HepG2 (cell line): Measurements from ENCODE around the gene MFRP. TPM values are rescaled to one million over a fixed set of nuclear protein-coding genes. Genes with fewer than 3 reads are reported as not detected.

Experiments
- CBX5 ChIP-seq: sonication (generic); formaldehyde crosslinking; IDR thresholded peaks from 2 replicates; pipeline ENCODE4 v1.4.0; 2020; ENCODE audit warnings: missing genetic modification reagents, borderline replicate concordance
- ELF1 ChIP-seq: sonication (generic); formaldehyde crosslinking; IDR thresholded peaks from 2 replicates; pipeline ENCODE4 v1.4.0; 2020; ENCODE audit warnings: missing genetic modification reagents
- JDP2 ChIP-seq: sonication (generic); formaldehyde crosslinking; IDR thresholded peaks from 2 replicates; pipeline ENCODE4 v1.8.1; 2022; ENCODE audit warnings: missing genetic modification reagents, borderline replicate concordance
- JUNB ChIP-seq: sonication (generic); formaldehyde crosslinking; IDR thresholded peaks from 2 replicates; pipeline ENCODE4 v1.8.0; 2022; ENCODE audit warnings: missing genetic modification reagents, mild to moderate bottlenecking, borderline replicate concordance
- MEF2D ChIP-seq: sonication (generic); formaldehyde crosslinking; IDR thresholded peaks from 2 replicates; pipeline ENCODE4 v1.5.1; 2020; ENCODE audit warnings: mild to moderate bottlenecking, missing genetic modification reagents
- MIER3 ChIP-seq: IDR thresholded peaks from 2 replicates; pipeline ENCODE4 v1.6.1; 2016; ENCODE audit warnings: missing compliant biosample characterization, borderline replicate concordance
- NR2F1 ChIP-seq, 2 experiments: fragments of 450-650 bp in 1 of 2; formaldehyde crosslinking in 1 of 2; IDR thresholded peaks; 2 replicates each; pipeline versions ENCODE4 v1.5.0 to v1.6.1; 2016 to 2020; ENCODE audit warnings: mild to moderate bottlenecking in 1 of 2, missing compliant biosample characterization in 1 of 2, missing genetic modification reagents in 1 of 2, moderate library complexity in 1 of 2
- REXO4 ChIP-seq: sonication (generic); formaldehyde crosslinking; IDR thresholded peaks from 2 replicates; pipeline ENCODE4 v1.8.0; 2022; ENCODE audit warnings: missing genetic modification reagents, mild to moderate bottlenecking, borderline replicate concordance
- SIN3A ChIP-seq: IDR thresholded peaks from 2 replicates; pipeline ENCODE4 v1.6.1; 2011; ENCODE audit warnings: low read depth, mild to moderate bottlenecking, control low read depth, low read length, borderline replicate concordance
- TGIF2 ChIP-seq: IDR thresholded peaks from 2 replicates; pipeline ENCODE4 v1.6.1; 2016; ENCODE audit warnings: control low read depth, missing compliant biosample characterization
- ZBTB1 ChIP-seq: sonication (generic); formaldehyde crosslinking; IDR thresholded peaks from 2 replicates; pipeline ENCODE4 v1.4.0; 2020; ENCODE audit warnings: missing genetic modification reagents, borderline replicate concordance
- ZBTB21 ChIP-seq: sonication (generic); formaldehyde crosslinking; IDR thresholded peaks from 2 replicates; pipeline ENCODE4 v1.4.0; 2020; ENCODE audit warnings: missing genetic modification reagents
- ZNF749 ChIP-seq: sonication (generic); formaldehyde crosslinking; IDR thresholded peaks from 2 replicates; pipeline ENCODE4 v1.8.0; 2022; ENCODE audit warnings: mild to moderate bottlenecking, missing genetic modification reagents, moderate library complexity, borderline replicate concordance
- ZSCAN25 ChIP-seq: sonication (generic); formaldehyde crosslinking; IDR thresholded peaks from 2 replicates; pipeline ENCODE4 v1.8.0; 2022; ENCODE audit warnings: mild to moderate bottlenecking, missing genetic modification reagents
- ZSCAN29 ChIP-seq: sonication (generic); formaldehyde crosslinking; conservative IDR thresholded peaks from 2 replicates; pipeline ENCODE4 v1.4.0; 2020; ENCODE audit warnings: mild to moderate bottlenecking, missing genetic modification reagents
- polyA plus RNA-seq, 8 experiments: library from polyadenylated mRNA; depleted of rRNA in 3 of 8; stranded (reverse) in 7 of 8; unstranded in 1 of 8; fragments of >200 nt; fragmentation: Illumina TruSeq in 4 of 8; extraction: Trizol in 4 of 8; gene quantifications; 2 replicates each; pipeline versions ENCODE4 v1.2.1 to v1.2.3, GENCODE V29; 2011 to 2016; ENCODE audit warnings: low read depth in 4 of 8, missing spikeins in 1 of 8, mixed read lengths in 1 of 8; ENCODE audit not compliant: insufficient read depth in 1 of 8
- total RNA-seq, 5 experiments: library from RNA; depleted of rRNA; stranded (reverse); fragments of >200 nt; fragmentation: Illumina TruSeq; extraction: Trizol; gene quantifications; 2 replicates each; pipeline ENCODE4 v1.2.3, GENCODE V29; 2016; ENCODE audit warnings: low read depth in 1 of 5
- TF ChIP-seq, protein P1 (sequence below), 2 experiments: sonication (generic) in 1 of 2; formaldehyde crosslinking in 1 of 2; IDR thresholded peaks; 2 replicates each; pipeline versions ENCODE4 v1.4.0 to v1.6.1; 2016 to 2020; ENCODE audit warnings: borderline replicate concordance in 1 of 2, low read depth in 1 of 2, mild to moderate bottlenecking in 1 of 2, missing genetic modification reagents in 1 of 2
- TF ChIP-seq, protein P2 (sequence below): sonication (generic); formaldehyde crosslinking; IDR thresholded peaks from 2 replicates; pipeline ENCODE4 v1.5.0; 2020; ENCODE audit warnings: mild to moderate bottlenecking, missing genetic modification reagents, borderline replicate concordance
- TF ChIP-seq, protein P3 (sequence below): sonication (generic); formaldehyde crosslinking; IDR thresholded peaks from 2 replicates; pipeline ENCODE4 v1.8.0; 2022; ENCODE audit warnings: missing genetic modification reagents, mild to moderate bottlenecking, inconsistent platforms, borderline replicate concordance
- TF ChIP-seq, protein P4 (sequence below): sonication (generic); formaldehyde crosslinking; IDR thresholded peaks from 2 replicates; pipeline ENCODE4 v1.5.0; 2020; ENCODE audit warnings: missing genetic modification reagents

The MFRP gene
- total and polyA plus RNA-seq, 2 of the 13 experiments (the other 11 are each of a cell fraction or from before 2014, with no cell fraction given): not detected

DNA sequence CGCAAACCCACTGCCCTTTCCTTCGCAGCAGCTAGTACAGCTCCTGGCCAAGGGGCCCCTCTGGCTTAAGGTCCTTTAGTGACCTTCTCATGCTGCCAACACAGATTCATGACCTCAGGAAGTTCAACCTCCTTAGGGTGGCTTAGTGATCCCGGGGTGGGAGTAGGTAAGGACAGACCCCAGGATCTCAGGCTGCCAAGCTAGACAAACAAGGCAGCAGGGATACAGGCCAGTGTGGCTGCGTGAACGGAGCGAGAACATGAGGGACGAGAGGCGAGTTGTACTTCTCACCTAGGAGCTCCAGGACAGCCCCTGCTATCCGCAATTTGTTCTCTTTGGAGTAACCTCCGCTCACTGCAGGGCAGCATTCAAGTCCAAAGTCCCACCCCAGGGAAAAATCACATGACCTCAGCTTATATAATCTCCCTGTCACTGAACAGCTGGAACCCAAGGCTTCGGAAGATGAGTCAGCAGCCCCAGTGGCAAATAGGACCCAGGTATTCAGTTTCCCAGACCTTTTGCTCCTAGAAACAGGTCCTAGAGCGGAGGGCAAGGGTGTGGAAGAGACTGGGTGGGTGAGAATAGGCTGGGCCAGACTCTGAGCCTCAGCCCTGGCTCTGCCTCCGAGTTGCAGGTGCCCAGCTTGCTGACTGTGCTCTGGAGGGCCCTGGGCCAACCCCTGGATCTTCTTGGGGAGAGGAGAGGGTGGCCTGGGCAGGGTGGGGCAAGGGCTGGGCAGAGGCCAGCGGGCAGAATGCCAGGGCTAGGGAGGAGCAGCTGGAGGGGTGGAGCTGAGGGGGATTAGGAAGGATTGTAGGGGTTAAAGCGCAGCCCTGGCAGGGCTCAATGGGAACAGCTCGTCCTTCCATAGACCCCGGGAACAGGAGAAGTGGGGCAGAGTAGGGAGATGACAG is 21.9 kb upstream of the MFRP start (continued):
- TF ChIP-seq, protein P1, sequence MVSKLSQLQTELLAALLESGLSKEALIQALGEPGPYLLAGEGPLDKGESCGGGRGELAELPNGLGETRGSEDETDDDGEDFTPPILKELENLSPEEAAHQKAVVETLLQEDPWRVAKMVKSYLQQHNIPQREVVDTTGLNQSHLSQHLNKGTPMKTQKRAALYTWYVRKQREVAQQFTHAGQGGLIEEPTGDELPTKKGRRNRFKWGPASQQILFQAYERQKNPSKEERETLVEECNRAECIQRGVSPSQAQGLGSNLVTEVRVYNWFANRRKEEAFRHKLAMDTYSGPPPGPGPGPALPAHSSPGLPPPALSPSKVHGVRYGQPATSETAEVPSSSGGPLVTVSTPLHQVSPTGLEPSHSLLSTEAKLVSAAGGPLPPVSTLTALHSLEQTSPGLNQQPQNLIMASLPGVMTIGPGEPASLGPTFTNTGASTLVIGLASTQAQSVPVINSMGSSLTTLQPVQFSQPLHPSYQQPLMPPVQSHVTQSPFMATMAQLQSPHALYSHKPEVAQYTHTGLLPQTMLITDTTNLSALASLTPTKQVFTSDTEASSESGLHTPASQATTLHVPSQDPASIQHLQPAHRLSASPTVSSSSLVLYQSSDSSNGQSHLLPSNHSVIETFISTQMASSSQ (IDR thresholded peaks at IDR 0.05; ENCODE audit: low read depth): peak; percentile 38; the same call in 1 of the 2 replicates
- TF ChIP-seq, protein P1 (CRISPR knock-in tag; IDR thresholded peaks at IDR 0.05; ENCODE audit: borderline replicate concordance): peak; percentile 76
- TF ChIP-seq MIER3 (CRISPR knock-in tag) (peak; percentile 72), ZNF749 (CRISPR knock-in tag) (peak; percentile 52; the same call in 1 of the 2 replicates), TGIF2 (CRISPR knock-in tag) (peak; percentile 97), SIN3A (peak; percentile 87; the same call in 1 of the 2 replicates), MEF2D (CRISPR knock-in tag) (0 out of 2 replicates have a peak, but pooled peaks have one; percentile 25), ZSCAN29 (peak; percentile 59; the same call in 1 of the 2 replicates), ELF1 (CRISPR knock-in tag) (peak; percentile 44; the same call in 1 of the 2 replicates), CBX5 (no peak; the same call in 1 of the 2 replicates), NR2F1 (CRISPR knock-in tag; IDR thresholded peaks at IDR 0.05) (peak; percentile 33 to 81; a peak in 2 of 4 replicates), ZBTB1 (no peak), REXO4 (CRISPR knock-in tag) (no peak), JUNB (CRISPR knock-in tag) (peak; percentile 79; the same call in 1 of the 2 replicates), ZSCAN25 (peak; percentile 74; the same call in 1 of the 2 replicates), JDP2 (CRISPR knock-in tag) (no peak), ZBTB21 (CRISPR knock-in tag) (0 out of 2 replicates have a peak, but pooled peaks have one; percentile 44)
- TF ChIP-seq, protein P2, sequence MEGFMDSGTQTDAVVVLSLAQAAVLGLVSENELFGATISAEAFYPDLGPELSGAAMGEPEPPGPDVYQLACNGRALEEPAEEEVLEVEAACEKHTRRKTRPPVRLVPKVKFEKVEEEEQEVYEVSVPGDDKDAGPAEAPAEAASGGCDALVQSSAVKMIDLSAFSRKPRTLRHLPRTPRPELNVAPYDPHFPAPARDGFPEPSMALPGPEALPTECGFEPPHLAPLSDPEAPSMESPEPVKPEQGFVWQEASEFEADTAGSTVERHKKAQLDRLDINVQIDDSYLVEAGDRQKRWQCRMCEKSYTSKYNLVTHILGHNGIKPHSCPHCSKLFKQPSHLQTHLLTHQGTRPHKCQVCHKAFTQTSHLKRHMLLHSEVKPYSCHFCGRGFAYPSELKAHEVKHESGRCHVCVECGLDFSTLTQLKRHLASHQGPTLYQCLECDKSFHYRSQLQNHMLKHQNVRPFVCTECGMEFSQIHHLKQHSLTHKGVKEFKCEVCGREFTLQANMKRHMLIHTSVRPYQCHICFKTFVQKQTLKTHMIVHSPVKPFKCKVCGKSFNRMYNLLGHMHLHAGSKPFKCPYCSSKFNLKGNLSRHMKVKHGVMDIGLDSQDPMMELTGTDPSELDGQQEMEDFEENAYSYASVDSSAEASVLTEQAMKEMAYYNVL (CRISPR knock-in tag): peak; percentile 29; the same call in 1 of the 2 replicates
- TF ChIP-seq, protein P3, sequence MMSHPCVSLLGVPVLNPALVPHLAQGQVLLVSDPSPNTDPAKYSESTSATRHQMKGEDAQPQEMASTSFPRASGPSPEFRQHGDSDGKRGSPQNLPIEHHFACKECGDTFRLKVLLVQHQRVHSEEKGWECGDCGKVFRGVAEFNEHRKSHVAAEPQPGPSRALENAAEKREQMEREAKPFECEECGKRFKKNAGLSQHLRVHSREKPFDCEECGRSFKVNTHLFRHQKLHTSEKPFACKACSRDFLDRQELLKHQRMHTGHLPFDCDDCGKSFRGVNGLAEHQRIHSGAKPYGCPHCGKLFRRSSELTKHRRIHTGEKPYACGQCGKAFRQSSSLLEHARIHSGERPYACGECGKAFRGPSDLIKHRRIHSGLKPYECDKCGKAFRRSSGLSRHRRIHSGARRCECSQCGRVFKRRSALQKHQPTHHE (CRISPR knock-in tag): peak; percentile 50; the same call in 1 of the 2 replicates
- TF ChIP-seq, protein P4, sequence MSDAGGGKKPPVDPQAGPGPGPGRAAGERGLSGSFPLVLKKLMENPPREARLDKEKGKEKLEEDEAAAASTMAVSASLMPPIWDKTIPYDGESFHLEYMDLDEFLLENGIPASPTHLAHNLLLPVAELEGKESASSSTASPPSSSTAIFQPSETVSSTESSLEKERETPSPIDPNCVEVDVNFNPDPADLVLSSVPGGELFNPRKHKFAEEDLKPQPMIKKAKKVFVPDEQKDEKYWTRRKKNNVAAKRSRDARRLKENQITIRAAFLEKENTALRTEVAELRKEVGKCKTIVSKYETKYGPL (CRISPR knock-in tag): peak; percentile 96
